ENCODE measurements around the gene NKD2.
"Not testable (repeated sequence)": the region's sequence is repeated elsewhere in the genome, so short reads cannot be mapped to it uniquely, and the experiment has no call there.

NKD2 gene

DNA sequence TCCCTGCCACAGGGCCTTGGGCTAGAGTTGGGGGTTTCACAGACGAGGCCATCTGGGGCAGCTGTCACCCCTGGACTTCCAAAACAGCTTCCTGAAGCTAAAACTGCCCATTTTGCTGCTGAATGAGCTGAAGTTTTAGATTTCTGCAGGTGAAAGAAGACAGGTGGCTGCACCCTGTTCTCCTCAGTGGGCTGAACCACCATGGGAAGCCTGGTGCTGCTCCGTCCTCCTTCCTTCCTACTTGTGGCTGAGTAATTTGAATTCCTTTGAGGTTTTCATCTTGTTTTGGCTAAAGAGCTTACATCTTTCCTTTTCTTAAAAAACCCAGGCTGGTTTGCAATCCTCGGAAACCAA, 5.3 kb downstream of the NKD2 start:
- DNase-seq (ENCODE audit: low spot score), result no peak

DNA sequence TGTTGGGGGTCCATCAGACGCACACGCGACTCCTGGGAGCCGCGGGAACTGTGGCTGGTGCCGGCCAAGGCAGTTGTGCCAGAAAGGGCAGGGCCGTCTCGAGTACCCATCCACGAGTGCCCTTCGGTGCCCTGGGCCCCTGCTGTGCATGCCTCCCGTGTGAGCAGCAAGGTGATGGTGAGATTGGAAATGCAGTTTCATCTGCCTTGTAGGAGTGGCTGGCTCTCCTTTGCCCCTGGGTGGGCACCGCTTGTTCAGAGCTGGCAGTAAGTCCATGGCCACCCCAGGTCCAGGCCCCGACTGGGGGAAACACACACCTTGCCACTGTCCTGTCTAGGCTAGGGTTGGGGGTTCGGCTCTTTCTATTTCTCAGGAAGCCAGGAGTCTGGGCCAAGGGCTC, 5.7 kb downstream of the NKD2 start:
- no peak for DNase-seq (ENCODE audit: low spot score)

DNA sequence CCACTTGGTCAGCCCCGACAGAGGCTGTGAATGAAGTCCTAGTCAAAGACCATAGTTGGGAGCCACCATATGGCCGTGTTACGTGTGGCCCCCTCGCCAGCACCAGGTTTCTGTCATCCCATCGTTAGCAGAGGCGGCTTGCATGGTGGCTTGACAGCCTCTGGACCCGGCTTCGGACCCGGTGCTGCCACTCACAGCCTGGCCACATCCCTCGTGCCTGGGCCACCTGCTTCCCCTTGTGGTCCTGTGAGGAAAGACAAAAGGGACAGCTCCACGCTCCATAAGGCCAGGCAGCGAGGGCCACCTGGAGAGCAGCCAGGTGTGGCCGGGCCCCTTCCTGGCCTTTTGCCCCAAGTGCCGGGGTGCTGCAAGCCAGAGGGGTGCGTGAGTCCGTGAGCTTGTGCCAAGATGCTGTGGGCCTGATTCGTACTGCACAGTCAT, 6.2 kb downstream of the NKD2 start:
- DNase-seq (ENCODE audit: low spot score), result no peak

DNA sequence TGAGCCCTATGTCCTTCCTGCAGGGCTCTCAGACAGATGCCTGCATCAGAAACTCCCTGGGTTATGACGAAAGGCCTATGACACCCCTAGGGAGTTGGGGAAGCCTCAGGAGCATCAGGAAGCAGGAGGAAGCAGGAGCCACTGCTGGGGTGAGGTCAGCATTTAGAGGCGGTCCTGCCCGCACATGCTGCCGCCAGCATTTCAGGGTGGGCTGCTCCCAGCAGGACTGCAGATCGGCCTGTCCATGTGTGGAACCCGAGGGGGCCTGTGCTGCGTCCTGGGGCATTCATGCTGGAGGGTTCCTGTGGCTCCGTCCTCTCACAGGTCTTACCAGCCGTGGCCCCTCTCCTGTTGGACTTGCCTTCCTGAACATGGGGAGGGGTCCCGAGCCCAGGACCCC, 6.9 kb downstream of the NKD2 start:
- DNase-seq (ENCODE audit: low spot score), result no peak

DNA sequence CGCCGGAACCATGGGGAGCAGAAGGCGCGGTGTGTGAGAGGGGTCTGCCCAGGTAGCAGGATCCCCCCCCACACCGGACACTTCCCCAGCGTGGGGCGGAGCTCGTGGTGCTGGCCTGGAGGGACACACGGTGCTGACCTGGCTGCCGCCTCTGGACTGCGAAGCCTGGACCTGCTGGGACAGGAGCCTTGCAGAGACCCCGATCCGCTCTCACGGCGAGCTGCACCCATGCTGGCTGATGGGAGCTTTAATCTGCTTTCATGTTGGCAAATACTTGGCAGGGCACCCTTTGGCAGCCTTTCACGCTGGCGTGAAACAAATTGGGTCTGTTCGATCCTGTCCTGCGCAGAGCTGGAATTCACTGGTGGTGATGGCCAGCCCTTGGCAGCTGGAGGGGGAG, 7.4 kb downstream of the NKD2 start:
- no peak for DNase-seq (ENCODE audit: low spot score)

DNA sequence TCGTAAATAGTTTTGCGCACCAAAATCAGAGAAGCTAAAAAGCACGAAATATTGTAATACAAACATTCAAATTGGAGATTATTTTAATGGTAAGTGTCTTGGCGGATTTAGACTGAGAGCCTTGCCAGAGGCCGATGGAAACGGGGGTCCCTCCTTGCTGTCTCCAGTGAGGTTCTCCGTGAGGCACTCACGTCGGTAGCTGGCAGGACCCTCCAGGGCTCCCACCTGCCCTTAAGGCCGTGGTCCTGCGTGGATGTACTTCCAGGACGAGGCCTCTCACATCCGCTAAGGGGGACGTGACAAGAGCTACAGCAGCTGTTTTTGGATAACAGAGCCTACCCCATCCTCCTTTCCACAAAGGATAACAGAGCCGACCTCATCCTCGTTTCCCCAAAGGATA, 7.9 kb downstream of the NKD2 start:
- no peak for DNase-seq (ENCODE audit: low spot score)

DNA sequence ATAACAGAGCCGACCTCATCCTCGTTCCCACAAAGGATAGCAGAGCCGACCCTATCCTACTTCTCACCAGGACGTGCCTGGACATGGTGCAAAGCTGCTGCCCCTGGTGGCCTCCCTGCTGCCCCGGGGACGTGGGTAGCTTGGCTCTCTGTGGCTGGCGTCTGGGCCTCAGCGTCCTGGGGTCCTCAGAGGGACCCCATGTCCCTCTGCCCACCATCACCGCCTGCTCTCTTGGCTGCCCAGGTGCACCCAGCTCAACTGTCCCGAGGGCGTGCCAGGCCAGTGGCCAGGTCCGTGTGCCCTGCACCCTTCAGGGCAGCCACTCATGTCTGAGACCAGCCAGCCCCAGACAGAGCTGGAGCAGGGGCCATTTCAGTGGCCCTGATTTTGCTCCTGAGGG, 8.5 kb downstream of the NKD2 start:
- DNase-seq (ENCODE audit: low spot score), result no peak

DNA sequence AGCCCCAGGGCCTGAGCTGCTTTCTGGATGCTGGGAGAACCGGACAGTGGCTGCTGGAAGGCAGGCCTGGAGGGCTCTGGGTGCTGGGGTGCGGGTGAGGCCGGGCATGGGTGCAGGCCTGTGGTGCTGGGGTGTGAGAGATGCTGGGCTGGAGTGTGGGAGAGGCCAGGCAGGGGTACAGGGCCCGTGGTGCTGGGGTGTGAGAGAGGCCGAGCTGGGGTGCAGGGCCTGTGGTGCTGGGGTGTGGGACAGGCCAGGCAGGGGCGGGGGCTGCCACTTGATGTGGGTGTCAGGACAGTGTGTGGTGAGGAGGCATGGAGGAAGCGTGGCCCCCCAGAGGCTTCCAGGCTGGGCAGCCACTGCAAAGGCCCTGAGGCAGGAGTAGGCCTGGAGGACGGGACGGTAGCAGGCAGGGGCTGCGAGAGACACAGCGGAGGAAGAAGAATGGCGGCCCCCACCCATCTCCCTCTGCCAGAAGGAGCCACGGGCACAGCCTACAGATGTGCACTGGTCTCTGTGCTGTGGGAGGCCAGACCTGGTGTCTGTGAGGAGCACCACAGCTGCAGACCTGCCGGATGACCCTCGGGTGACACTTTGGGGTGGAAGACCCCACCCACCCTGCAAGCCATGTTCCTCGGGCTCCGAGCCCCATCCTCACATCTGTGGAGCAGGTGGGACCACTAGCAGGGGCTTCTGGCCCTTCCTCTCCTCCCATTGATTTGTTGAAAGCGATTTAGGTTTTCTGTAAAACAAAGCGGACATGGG, 9.3 kb downstream of the NKD2 start:
- no peak for DNase-seq (ENCODE audit: low spot score)

DNA sequence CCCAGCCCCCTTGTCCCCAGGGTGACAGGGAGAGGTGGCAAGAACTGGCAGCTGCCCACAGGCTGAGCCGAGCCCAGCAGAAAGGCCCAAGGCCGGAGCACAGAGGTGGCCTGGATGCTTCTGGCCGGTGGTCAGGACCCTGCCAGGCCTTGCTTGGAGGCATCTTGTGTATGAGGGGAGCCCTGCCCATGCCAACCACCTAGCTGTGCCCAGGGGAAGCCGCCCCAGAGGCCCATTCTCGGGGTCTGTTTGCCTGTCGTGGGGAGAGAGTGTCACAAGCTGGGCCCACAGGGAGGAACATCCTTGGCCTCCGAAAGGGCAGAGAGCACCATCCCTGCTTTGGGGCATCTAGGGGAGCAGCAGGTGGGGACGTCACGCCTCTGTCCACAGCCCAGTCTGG, 10.0 kb downstream of the NKD2 start:
- DNase-seq (ENCODE audit: low spot score), result no peak

DNA sequence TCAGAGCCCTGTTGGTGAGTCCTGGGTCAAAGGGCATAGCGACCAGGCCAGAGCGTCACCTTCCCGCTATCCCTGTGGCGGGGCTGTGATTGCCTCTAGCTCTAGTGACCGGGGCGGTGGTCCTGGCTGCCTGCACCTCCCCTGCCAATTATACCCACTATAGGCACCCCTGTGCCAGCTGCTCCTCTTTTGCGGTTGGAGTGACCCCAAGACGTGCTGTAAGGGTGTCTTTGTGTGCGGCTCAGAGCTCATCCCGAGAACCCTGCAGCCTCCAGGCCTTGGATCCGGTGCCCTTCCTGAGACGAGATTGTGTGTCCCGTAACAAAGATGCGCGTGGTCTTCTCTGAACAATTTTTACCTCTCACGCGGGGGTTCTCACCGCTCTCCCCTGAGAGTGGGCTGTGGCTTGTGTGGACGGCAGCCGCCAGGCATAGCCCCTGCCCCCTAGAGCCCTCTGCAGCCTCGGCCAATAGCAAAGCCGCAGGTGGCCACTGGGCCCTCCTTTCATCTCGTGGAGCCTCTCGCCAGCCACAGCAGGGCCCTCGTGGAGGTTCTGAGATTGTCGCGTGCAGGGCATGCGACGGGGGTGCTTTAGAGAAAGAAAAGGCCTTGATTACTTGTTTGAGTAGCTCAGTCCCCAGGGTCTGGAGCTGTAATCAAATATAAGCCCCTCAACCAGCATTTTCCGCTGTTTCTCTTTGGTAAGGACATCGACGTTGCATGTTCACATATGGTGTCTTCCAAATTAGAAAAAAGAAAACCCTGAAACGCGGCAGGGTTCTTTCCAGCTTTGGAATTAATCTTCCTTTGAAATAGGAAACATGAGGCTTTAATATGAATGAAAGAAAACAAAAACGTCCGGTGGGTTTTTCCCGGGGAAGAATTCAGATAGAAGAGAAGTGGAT, 10.7 kb downstream of the NKD2 start:
- no peak for DNase-seq (ENCODE audit: low spot score)

DNA sequence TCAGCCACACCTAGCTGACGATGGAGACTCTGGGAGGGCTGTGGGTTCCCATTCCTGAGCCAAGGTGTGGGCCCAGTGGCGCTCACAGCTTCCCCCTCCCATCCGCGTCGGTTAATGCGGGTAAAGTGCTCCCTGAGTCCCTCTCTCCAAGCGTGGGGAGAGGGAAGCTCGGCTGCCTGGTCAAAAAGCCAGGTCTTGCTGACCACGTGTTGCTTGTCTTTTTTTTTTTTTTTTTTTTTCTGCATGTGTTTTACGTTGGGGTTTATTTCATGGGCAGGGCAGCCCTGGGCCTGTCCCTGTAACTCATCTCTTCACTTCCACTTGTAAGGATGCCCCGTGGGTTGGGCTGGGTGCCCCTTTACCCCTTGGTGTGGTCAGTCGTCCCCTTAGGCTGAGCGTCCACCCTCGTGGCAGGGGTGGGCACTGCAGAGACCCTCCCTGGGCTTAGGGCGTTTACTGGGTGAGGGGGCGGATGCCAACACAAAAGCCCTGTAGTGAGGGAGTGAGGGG, 11.9 kb downstream of the NKD2 start:
- no peak for DNase-seq (ENCODE audit: low spot score)

DNA sequence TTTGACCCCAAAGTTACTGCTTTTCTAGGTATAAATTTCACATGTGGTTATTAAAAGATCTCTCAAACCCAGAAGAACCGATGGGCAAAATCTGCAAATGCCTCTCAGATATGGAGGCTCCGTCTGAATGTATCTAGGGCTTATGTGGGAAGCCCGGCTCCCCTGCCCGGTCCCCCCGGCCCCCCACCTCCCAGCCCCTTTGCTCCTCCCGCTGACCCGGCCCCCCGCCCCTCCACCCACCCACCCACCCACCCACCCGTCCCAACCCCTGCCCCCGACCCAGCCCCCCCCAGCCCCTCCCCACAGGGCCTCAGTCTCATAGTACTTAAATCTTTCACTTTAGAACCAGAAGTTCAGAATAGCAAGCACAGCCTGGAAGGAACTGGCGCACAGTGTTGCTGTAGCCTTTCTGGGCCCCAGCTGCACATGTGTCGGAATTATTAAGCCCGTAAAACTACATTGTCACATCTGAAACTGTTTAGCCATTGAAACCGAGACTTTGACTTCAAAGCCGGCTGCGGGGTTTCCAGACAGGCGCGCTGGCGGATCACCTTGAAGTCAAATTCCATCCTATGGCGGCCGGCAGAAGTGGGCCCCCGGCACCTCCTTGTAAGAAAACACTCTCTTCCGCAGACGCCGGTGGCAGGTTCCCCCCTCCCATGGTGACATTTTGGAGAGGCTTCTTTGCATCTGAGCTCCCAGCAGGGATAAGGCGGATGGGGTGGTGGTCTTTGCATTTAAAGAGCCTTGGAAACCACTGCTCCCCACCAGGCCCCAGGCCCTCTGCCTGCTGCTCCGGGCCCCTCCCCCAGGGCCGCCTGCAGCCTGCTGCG, 12.8 kb downstream of the NKD2 start:
- no peak for DNase-seq (ENCODE audit: low spot score)

DNA sequence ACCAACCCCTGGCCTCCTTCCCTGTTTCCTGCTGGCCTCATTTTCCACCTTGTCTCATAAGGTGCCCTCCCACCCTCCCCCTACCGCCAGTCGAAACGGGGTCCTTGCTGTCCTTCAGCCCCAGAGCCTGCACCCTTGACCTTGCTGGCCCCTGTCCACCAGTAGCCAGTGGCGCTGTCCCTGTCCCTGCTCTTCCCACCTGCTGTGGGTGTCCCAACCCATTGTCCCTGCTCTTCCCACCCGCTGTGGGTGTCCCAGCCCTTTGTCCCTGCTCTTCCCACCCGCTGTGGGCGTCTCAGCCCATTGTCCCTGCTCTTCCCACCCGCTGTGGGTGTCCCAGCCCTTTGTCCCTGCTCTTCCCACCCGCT, 13.4 kb downstream of the NKD2 start:
- not testable (repeated sequence) for DNase-seq (ENCODE audit: low spot score)

DNA sequence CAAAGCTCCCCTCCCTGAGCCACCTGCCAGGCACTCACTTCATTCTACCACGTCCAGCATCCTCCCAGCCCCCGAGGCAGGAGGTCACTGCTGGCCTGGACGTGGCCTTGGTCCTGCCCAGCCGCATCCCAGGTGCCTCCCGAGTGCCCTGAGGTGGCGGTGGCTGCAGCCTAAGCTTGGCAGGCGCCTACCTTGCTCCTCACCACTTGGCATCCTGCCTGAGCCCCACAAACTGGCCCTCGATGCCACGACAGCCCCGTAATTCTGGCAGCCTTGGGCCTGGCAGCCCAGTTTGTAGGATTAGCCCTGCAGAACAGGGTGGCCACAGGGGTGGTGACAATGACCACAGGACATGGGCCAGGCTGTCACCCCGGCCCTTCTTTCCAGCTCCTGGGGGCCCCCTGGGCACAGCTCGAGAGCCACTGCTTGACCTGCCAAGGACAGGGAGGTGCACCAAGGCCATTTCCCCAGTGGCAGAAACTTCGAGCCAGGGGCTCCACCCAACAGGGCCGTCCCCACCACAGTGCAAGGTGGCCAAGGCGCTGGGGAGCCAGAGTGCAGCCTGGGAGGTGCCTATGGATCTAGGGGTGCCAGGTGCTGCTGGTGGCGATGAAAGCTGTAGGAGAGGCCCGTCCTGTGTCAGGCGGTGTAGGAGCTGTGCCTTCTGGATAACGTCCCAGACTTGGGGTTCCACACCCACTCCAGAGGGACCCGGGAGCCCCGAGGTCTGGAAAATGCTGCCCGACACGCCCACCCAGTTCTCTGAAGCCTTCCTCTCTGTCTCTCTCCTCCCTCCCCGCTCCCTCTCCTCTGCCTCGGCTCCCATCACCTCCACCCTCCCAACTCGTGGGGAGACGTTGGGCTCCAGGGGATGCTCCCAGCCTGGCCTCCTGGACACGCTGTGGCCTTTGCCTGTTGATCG, 18.4 kb downstream of the NKD2 start:
- no peak for DNase-seq (ENCODE audit: low spot score)

DNA sequence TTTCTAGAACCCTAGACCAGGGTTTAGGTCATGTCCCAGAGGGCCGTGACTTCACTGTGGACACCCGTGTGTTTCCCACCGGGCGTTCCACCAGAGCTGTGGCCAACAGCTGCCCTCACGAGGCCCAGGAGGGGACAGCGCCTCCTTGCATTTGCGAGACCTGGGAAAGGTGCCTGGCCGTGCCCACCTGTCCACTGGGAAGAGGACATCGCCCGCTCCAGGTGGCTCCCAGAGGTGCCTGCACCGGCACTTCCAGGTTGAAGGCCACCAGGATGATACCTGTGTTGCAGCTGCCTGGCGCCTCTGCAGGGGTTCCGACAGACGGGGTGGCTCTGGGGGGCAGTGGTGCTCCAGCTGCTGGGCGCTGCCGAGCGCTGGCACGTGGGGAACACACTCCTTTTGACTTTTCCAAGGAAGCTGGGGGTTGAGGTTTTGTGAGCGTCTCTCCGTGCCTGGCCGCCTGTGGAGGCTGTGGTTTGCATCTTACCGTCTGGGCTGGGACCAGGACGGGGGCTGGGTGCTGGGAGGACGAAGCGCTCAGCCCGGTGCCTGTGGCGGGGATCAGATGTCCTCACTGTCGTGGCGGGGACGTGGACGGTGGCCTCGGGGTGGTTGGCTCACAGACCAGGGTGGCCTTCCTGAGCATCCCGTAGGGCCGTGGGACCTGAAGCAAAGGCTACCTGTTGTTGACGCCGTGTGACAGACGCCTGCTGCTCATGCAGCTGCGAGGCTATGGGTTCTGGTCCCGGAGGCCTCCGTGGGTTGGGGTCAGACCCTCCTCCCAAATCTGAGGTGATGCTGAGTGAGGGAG, 19.2 kb downstream of the NKD2 start:
- DNase-seq (ENCODE audit: low spot score), result no peak

DNA sequence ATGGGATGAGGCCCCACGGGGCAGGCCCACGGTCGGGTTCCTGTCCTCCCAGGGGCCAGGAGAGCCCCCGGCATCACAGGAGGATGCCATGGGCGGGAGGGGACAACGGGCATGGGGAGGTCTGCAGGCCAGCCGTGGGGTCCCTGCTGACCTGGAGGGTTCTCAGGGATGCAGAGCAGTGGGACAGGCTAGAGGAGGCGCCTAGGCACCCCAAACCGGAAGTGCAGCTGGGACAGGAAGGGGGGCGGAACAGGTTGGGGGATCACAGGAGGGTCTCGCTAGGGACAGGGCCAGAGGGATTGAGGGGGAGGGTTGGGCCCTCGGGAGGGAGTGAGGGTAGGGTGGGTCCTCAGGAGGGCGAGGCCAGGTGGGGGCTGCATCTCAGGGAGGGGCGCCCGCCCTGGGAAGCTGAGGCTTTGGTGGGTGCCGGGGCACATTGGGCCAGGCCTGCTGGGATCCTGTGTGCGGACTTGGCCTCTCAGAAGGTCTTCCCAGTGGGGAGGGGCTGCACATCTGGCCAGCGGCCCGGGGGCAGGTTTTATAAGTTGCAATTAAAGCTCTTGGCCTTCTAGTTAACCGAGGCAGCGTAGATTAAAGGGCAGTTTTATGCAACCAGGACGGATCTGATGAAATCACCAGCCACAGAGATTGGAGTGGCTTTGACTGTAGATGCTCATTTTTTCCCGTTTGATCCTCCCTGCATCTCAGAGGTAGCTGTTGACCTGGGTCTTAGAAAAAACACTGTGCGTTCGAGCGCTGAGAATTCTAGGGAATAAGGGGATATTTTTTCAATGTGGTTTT, 20.1 kb downstream of the NKD2 start:
- no peak for DNase-seq (ENCODE audit: low spot score)

DNA sequence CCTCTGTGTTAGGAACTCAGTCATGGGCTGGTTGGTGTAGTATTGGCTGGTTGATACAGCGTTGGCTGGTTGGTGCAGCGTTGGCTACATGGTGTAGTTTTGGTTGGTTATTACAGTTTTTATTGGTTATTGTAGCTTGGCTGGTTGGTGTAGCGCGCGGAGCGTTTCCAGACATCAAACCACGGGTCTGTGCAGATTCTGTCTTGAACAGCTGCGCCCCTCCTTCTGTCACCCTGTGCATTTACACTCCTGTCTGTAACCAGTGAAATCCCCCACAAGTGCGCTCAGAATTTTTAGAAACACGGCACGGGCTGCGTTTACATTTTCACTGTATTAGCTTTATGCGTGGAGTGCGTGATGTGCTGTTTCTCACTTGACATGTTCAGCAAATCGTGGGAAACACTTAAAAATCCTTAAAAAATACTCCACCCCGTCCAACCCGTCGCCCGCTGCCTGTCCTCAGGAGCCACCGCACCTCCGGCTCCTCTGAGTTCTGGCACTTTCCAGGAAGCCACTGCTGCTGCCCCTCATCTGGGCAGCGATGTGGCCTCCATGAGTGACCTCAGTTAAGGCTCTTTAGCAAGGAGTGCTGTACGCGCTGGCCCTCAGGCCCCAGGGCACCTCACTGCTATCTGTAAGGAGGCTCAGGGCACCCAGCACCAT, 20.8 kb downstream of the NKD2 start:
- DNase-seq (ENCODE audit: low spot score), result no peak

DNA sequence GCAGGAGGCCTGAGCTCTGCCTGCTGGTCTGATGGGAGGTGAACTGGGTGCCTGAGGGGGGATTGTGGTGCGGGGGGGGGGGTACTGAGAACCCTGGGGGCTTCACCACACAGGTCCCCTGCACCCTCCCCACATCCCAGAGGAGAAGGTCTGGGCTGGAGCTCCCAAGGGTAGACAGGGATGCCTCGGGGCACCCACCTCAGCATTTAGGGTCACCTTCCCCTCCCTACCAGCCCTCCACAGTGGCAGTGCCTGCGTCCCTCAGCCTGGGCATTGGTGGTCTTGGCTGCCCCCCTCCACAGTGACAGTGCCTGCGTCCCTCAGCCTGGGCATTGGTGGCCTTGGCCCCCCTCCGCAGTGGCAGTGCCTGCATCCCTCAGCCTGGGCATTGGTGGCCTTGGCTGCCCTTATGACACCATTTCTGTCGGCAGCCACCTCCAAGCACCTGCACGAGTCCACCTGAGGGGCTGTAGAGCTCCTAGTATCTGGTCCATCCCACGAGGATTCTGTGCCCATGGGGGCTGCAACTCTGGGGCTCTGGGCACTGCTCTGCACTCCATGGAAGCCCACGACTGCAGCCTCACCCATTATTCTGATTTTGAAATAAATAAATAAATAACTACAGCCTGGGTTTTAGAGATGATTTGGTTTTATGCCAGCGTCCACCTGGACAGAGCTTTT, 21.5 kb downstream of the NKD2 start:
- DNase-seq (ENCODE audit: low spot score), result no peak

Measured in CD4-positive, alpha-beta T cell treated with Interleukin-6 at 100 ng/mL for 8 hours (primary cell).